Gastrocnemius medialis (tissue), 4 donors: ENCODE measurements around the gene PXN. TPM values are rescaled to one million over a fixed set of nuclear protein-coding genes. Genes with fewer than 3 reads are reported as not detected.
"Not testable (repeated sequence)": the region's sequence is repeated elsewhere in the genome, so short reads cannot be mapped to it uniquely, and the experiment has no call there.

Experiments used
- ATAC-seq, 2 donors: fragments of 150-250 bp; one replicate each; pipeline ENCODE4 v1.9.1; 2016
- DNase-seq, 2 donors: peaks; one replicate each; pipeline ENCODE4 v3.0.0-alpha.2; 2019
- H3K27ac ChIP-seq, 4 donors: fragments of 200-600 bp; sonication (generic); 1 replicate in 1 of 4; 2 replicates in 3 of 4; pipeline ENCODE4 v1.5.1; 2016 to 2018; ENCODE audit warnings: mild to moderate bottlenecking in 2 of 4, moderate library complexity in 1 of 4
- H3K27me3 ChIP-seq, 3 donors: fragments of 200-600 bp; sonication (generic) in 2 of 3; 1 replicate in 1 of 3; 2 replicates in 2 of 3; pipeline versions ENCODE4 v1.5.1 to v1.6.0; 2016 to 2019; ENCODE audit warnings: mild to moderate bottlenecking in 1 of 3, moderate library complexity in 1 of 3
- H3K36me3 ChIP-seq, 2 donors: fragments of 200-600 bp; sonication (generic) in 1 of 2; one replicate each; pipeline ENCODE4 v1.5.1; 2017 to 2018
- H3K4me1 ChIP-seq, 2 donors: fragments of 200-600 bp; sonication (generic) in 1 of 2; one replicate each; pipeline ENCODE4 v1.5.1; 2016 to 2017; ENCODE audit warnings: mild to moderate bottlenecking in 2 of 2
- H3K4me3 ChIP-seq, 4 donors: fragments of 200-600 bp; sonication (generic) in 3 of 4; 1 replicate in 1 of 4; 2 replicates in 3 of 4; pipeline ENCODE4 v1.5.1; 2016 to 2019; ENCODE audit warnings: mild to moderate bottlenecking in 2 of 4
- H3K9me3 ChIP-seq, 3 donors: fragments of 200-600 bp; sonication (generic) in 2 of 3; 1 replicate in 1 of 3; 2 replicates in 2 of 3; pipeline ENCODE4 v1.5.1; 2016 to 2019
- POLR2A ChIP-seq, 2 donors: fragments of 450-650 bp; IDR thresholded peaks; one replicate each; pipeline ENCODE4 v1.6.1; 2017; ENCODE audit warnings: antibody characterized with exemption in 2 of 2, mild to moderate bottlenecking in 2 of 2, moderate library complexity in 2 of 2
- in situ Hi-C, 4 donors: fragments of 200-750 bp; cut with MboI; loops; one replicate each; pipeline versions ENCODE4 v1.15.0 to v1.8.0; 2017; ENCODE audit warnings: low sequenced_read_pairs in 4 of 4
- intact Hi-C: fragments of 100-400 bp; cut with DNase I; formaldehyde crosslinking; loops from one replicate; pipeline ENCODE4 v1.15.1; 2023; ENCODE audit warnings: low total_unique reads
- total RNA-seq, 4 donors: library from RNA; depleted of rRNA; stranded (reverse); fragments of >200 nt; gene quantifications; one replicate each; pipeline versions ENCODE4 v1.1.0 to v1.2.3, GENCODE V29; 2016
- TF ChIP-seq, protein P1 (sequence below), 5 experiments: fragments of 450-650 bp in 3 of 5; fragments of 200-600 bp in 2 of 5; sonication (generic) in 2 of 5; IDR thresholded peaks in 4 of 5; conservative IDR thresholded peaks in 1 of 5; 1 replicate in 4 of 5; 2 replicates in 1 of 5; pipeline ENCODE4 v1.5.1; 2016 to 2019; ENCODE audit warnings: antibody characterized with exemption in 5 of 5, mild to moderate bottlenecking in 3 of 5, moderate library complexity in 3 of 5

Gene PXN
- total RNA-seq, 4 donors from 2014 or later, result 48.8 to 102 (median 77.9) TPM

DNA sequence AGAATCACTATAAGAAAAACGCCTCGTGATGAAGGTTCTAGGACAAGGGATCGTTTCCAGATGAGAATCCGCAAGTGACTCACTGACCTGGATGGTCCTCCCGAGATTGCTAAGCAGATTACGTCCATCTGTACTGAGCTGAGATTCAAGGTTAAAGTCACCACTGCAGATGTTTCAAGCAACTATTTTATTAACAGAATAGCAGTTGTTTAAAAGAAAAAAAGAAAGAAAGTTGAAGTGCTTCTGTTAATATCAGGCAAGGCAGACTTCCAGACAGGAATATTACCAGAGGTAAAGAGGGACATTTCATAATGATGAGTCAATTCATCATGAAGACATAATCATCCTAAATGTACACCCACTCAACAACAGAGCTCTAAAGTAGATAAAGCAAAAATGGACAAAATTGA, 17.9 kb downstream of the PXN start:
- Histone ChIP-seq H3K4me1 (peaks cover 74 to 91% of the 10 kb centered on the region in 2 donors), H3K27ac (peak overlapping the region; percentile 77 to 99 (median 92)), H3K9me3 (no peaks in the 10 kb centered on the region), H3K36me3 (no peaks in the 10 kb centered on the region), H3K27me3 (no peaks in the 10 kb centered on the region), H3K4me3 (peak overlapping the region; percentile 3 to 37 (median 22))
- TF ChIP-seq, protein P1, sequence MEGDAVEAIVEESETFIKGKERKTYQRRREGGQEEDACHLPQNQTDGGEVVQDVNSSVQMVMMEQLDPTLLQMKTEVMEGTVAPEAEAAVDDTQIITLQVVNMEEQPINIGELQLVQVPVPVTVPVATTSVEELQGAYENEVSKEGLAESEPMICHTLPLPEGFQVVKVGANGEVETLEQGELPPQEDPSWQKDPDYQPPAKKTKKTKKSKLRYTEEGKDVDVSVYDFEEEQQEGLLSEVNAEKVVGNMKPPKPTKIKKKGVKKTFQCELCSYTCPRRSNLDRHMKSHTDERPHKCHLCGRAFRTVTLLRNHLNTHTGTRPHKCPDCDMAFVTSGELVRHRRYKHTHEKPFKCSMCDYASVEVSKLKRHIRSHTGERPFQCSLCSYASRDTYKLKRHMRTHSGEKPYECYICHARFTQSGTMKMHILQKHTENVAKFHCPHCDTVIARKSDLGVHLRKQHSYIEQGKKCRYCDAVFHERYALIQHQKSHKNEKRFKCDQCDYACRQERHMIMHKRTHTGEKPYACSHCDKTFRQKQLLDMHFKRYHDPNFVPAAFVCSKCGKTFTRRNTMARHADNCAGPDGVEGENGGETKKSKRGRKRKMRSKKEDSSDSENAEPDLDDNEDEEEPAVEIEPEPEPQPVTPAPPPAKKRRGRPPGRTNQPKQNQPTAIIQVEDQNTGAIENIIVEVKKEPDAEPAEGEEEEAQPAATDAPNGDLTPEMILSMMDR (IDR thresholded peaks at IDR 0.05 in 4 of 5, conservative IDR thresholded peaks at IDR 0.05 in 1 of 5), result no peak
- TF ChIP-seq POLR2A (IDR thresholded peaks at IDR 0.05), result no peak
- in situ Hi-C loops, result no loop called here
- intact Hi-C loops, result no loop called here
- DNase-seq (peak in 1 of 2 donors; percentile 67), ATAC-seq (peak; percentile 74 to 79)

DNA sequence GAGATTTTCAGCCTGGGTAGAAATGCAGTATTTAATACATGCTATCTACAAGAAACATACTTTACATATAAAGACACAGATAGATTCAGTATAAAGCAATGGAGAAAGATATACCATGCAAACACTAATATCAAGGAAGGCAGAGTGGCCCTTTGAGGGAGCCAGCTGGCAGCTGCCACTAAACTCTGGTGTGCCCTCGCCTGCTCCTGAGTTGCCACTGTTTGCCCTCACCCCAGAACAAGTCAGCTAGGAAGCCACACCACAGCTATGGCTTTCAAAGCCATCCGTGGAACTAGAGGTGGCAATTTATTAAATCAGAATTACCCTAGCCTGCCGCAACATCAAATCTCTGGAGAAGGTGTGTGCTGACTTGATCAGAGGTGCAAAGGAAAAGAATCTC, 18.3 kb downstream of the PXN start:
- no peaks in the 10 kb centered on the region for H3K27me3 ChIP-seq
- ATAC-seq (peak; percentile 7 to 15), DNase-seq (no peak)
- in situ Hi-C loops, result no loop called here
- peak overlapping the region in 2 of 4 donors; percentile 3 to 37 for H3K4me3 ChIP-seq
- peaks cover 76 to 90% of the 10 kb centered on the region in 2 donors for H3K4me1 ChIP-seq
- intact Hi-C loops, result no loop called here
- H3K27ac ChIP-seq, result peak overlapping the region; percentile 77 to 99 (median 92)
- H3K36me3 ChIP-seq, result no peaks in the 10 kb centered on the region
- TF ChIP-seq, protein P1 (IDR thresholded peaks at IDR 0.05 in 4 of 5, conservative IDR thresholded peaks at IDR 0.05 in 1 of 5), result no peak
- no peak for TF ChIP-seq POLR2A (IDR thresholded peaks at IDR 0.05)
- no peaks in the 10 kb centered on the region for H3K9me3 ChIP-seq

DNA sequence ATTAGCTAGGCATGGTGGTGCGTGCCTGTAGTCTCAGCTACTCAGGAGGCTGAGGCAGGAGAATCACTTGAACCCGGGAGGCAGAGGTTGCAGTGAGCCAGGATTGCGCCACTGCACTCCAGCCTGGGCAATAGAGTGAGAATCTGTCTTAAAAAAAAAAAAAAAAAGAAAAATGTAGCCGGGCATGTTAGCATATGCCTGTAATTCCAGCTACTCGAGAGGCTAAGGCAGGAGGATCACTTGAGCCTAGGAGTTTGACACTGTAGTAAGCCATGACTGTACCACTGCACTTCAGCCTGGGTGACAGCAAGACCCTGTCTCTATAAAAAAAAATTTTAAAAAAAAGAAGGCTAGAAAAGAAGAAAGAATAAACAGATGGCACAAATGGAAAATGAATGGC, 18.8 kb downstream of the PXN start:
- H3K9me3 ChIP-seq, H3K27me3 ChIP-seq, DNase-seq, in situ Hi-C loops, H3K4me3 ChIP-seq, H3K36me3 ChIP-seq, ATAC-seq, intact Hi-C loops: not testable (repeated sequence)
- peaks cover 76 to 90% of the 10 kb centered on the region in 2 donors for H3K4me1 ChIP-seq
- H3K27ac ChIP-seq, result peak overlapping the region; percentile 77 to 99 (median 92)

DNA sequence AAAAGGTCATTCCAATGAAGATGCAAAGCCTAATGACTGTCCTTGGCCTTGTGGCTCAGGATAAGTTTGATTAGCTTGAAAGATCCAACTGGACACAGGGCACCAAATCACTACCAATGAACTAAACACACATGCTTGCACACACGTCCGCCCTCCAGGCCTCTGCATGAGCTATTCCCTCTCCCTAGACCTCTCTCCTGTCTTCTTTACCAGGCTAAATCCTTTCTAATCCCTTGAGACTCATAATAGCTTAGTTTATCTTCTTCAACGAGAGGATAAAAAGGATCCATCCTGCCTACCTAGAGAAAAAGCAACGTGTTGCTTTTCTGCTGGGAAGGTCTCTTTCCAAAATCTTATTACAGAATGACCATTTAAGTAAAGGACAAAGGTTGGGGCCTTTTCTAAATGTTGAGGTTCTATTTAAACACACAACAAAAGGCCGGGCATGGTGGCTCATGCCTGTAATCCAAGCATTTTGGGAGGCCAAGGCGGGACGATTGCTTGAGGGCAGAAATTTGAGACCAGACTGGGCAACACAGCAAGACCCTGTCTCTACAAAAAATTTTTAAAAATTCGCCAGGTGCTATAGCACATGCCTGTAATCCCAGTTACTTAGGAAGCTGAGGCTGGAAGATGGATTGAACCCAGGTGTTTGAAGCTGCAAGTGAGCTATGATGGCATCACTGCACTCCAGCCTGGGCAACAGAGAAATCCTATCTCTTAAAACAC, 22.4 kb downstream of the PXN start:
- no peak overlapping the region for H3K4me3 ChIP-seq
- intact Hi-C loops (no loop called here), in situ Hi-C loops (no loop called here)
- no peaks in the 10 kb centered on the region for H3K9me3 ChIP-seq
- no peak for DNase-seq
- TF ChIP-seq POLR2A (IDR thresholded peaks at IDR 0.05), result no peak
- TF ChIP-seq, protein P1 (IDR thresholded peaks at IDR 0.05 in 4 of 5, conservative IDR thresholded peaks at IDR 0.05 in 1 of 5), result no peak
- H3K36me3 ChIP-seq, result no peaks in the 10 kb centered on the region
- H3K27me3 ChIP-seq, result no peaks in the 10 kb centered on the region
- peak overlapping the region; percentile 97 to 99 (median 98) for H3K27ac ChIP-seq
- H3K4me1 ChIP-seq, result peaks cover 77 to 90% of the 10 kb centered on the region in 2 donors
- no peak for ATAC-seq

DNA sequence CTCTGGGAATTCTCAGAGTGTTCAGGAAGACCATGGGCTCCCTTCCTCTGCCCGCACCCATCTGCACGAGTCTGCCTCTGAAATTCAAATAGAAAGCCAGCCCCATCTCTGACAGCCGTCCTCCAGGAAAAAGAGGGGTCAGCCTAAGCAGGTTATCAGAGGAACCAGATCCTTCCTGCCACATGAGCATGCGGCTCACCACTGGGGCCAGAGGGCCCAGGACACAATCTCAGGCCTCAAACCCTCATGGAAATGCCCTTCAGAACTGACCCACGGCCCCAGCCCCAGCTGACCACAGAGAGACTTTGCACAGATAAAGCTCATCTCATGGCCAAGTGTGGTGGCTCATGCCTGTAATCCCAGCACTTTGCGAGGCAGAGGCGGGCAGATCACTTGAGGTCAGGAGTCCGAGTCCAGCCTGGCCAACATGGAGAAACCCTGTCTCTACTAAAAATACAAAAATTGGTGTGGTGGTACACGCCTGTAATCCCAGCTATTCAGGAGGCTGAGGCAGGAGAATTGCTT, 23.2 kb downstream of the PXN start:
- H3K4me1 ChIP-seq, result peaks cover 77 to 90% of the 10 kb centered on the region in 2 donors
- ATAC-seq, result no peak

More for the DNA sequence above, 23.2 kb downstream of the PXN start:
- in situ Hi-C loops, result no loop called here
- Histone ChIP-seq H3K4me3 (no peak overlapping the region), H3K27me3 (no peaks in the 10 kb centered on the region), H3K27ac (peak overlapping the region; percentile 97 to 99 (median 98)), H3K9me3 (no peaks in the 10 kb centered on the region), H3K36me3 (no peaks in the 10 kb centered on the region)
- TF ChIP-seq, protein P1 (IDR thresholded peaks at IDR 0.05 in 4 of 5, conservative IDR thresholded peaks at IDR 0.05 in 1 of 5), result no peak
- TF ChIP-seq POLR2A (IDR thresholded peaks at IDR 0.05), result peak in 1 of 2 donors; percentile 15
- no peak for DNase-seq
- intact Hi-C loops, result no loop called here
